OCI-LY1 (cell line): ENCODE data around the gene USP25.

Experiments used
- EZH2 ChIP-seq: fragments of 200-600 bp; sonication (generic), shearing (Covaris generic); IDR thresholded peaks from 2 replicates; pipeline ENCODE4 v1.8.0; 2017; ENCODE audit warnings: borderline replicate concordance, mixed run types, mild to moderate bottlenecking, antibody characterized with exemption, low read length, moderate library complexity, mixed read lengths
- TF ChIP-seq, protein P1 (sequence below): fragments of 200-600 bp; sonication (generic), shearing (Covaris generic); IDR thresholded peaks from 2 replicates; pipeline ENCODE4 v1.5.1; 2017; ENCODE audit warnings: mild to moderate bottlenecking, antibody characterized with exemption, low read length, moderate library complexity, mixed read lengths

GRCh38 chr21:15748586-15748985, 18.8 kb downstream of the USP25 start:
- TF ChIP-seq, protein P1, sequence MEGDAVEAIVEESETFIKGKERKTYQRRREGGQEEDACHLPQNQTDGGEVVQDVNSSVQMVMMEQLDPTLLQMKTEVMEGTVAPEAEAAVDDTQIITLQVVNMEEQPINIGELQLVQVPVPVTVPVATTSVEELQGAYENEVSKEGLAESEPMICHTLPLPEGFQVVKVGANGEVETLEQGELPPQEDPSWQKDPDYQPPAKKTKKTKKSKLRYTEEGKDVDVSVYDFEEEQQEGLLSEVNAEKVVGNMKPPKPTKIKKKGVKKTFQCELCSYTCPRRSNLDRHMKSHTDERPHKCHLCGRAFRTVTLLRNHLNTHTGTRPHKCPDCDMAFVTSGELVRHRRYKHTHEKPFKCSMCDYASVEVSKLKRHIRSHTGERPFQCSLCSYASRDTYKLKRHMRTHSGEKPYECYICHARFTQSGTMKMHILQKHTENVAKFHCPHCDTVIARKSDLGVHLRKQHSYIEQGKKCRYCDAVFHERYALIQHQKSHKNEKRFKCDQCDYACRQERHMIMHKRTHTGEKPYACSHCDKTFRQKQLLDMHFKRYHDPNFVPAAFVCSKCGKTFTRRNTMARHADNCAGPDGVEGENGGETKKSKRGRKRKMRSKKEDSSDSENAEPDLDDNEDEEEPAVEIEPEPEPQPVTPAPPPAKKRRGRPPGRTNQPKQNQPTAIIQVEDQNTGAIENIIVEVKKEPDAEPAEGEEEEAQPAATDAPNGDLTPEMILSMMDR, result no peak
- no peak for TF ChIP-seq EZH2
